Duodenal mucosa (tissue), 2 donors: Measurements from ENCODE around the gene NRP2.

Experiments
- H3K27ac ChIP-seq: one replicate; pipeline ENCODE4 v1.7.0; 2013; ENCODE audit warnings: low read depth, low read length
- H3K27me3 ChIP-seq, 2 donors: one replicate each; pipeline ENCODE4 v1.7.0; 2013; ENCODE audit warnings: low read length in 2 of 2, control low read depth in 1 of 2; ENCODE audit not compliant: insufficient read depth in 2 of 2, control insufficient read depth in 1 of 2
- H3K36me3 ChIP-seq, 2 donors: one replicate each; pipeline ENCODE4 v1.7.0; 2013; ENCODE audit warnings: low read length in 2 of 2, control low read depth in 1 of 2; ENCODE audit not compliant: insufficient read depth in 2 of 2, control insufficient read depth in 1 of 2
- H3K4me1 ChIP-seq, 2 donors: one replicate each; pipeline ENCODE4 v1.7.0; 2013; ENCODE audit warnings: low read length in 2 of 2, control low read depth in 1 of 2; ENCODE audit not compliant: insufficient read depth in 2 of 2, control insufficient read depth in 1 of 2
- H3K4me3 ChIP-seq, 2 donors: one replicate each; pipeline ENCODE4 v1.7.0; 2013; ENCODE audit warnings: low read length in 2 of 2, low read depth in 1 of 2
- H3K9ac ChIP-seq, 2 donors: one replicate each; pipeline ENCODE4 v1.7.0; 2013; ENCODE audit warnings: low read length in 2 of 2, low read depth in 1 of 2
- H3K9me3 ChIP-seq, 2 donors: one replicate each; pipeline ENCODE4 v1.7.0; 2013; ENCODE audit warnings: low read length in 2 of 2, control low read depth in 1 of 2; ENCODE audit not compliant: control insufficient read depth in 1 of 2

NRP2 gene

GRCh38 chr2:205686783-205687640 lies 4.7 kb downstream of the NRP2 start:
- Histone ChIP-seq H3K27me3 (peaks cover 40 to 50% of the 10 kb centered on the region in 2 donors), H3K9me3 (no peaks in the 10 kb centered on the region), H3K4me3 (peak overlapping the region; percentile 57 to 67), H3K4me1 (peaks cover 25 to 39% of the 10 kb centered on the region in 2 donors), H3K9ac (peak overlapping the region in 1 of 2 donors; percentile 36), H3K27ac (no peak overlapping the region), H3K36me3 (no peaks in the 10 kb centered on the region)

- Histone ChIP-seq H3K4me3 (no peak overlapping the region), H3K9me3 (no peaks in the 10 kb centered on the region), H3K9ac (no peak overlapping the region), H3K27ac (no peak overlapping the region), H3K4me1 (peaks cover 25 to 34% of the 10 kb centered on the region in 2 donors), H3K27me3 (peaks cover 36 to 49% of the 10 kb centered on the region in 2 donors), H3K36me3 (no peaks in the 10 kb centered on the region)
Measured at GRCh38 chr2:205687641-205687956, 5.3 kb downstream of the NRP2 start.

- no peak overlapping the region for H3K9ac ChIP-seq
- H3K4me1 ChIP-seq, result peaks cover 25 to 30% of the 10 kb centered on the region in 2 donors
- peaks cover 27 to 39% of the 10 kb centered on the region in 2 donors for H3K27me3 ChIP-seq
- H3K27ac ChIP-seq, result no peak overlapping the region
- no peak overlapping the region for H3K4me3 ChIP-seq
- no peaks in the 10 kb centered on the region for H3K36me3 ChIP-seq
- H3K9me3 ChIP-seq, result no peaks in the 10 kb centered on the region
Measured at GRCh38 chr2:205688417-205689200, 6.3 kb downstream of the NRP2 start.

GRCh38 chr2:205689820-205690219 lies 7.5 kb downstream of the NRP2 start:
- no peak overlapping the region for H3K9ac ChIP-seq

GRCh38 chr2:205692104-205692503 lies 9.8 kb downstream of the NRP2 start:
- Histone ChIP-seq H3K36me3 (no peaks in the 10 kb centered on the region), H3K9me3 (no peaks in the 10 kb centered on the region), H3K4me3 (no peak overlapping the region), H3K27ac (no peak overlapping the region), H3K27me3 (peaks cover 3 to 11% of the 10 kb centered on the region in 2 donors), H3K4me1 (peaks cover 7 to 14% of the 10 kb centered on the region in 2 donors), H3K9ac (no peak overlapping the region)

More at GRCh38 chr2:205689820-205690219, 7.5 kb downstream of the NRP2 start:
- Histone ChIP-seq H3K27me3 (peaks cover 18 to 29% of the 10 kb centered on the region in 2 donors), H3K27ac (no peak overlapping the region), H3K36me3 (no peaks in the 10 kb centered on the region), H3K9me3 (no peaks in the 10 kb centered on the region), H3K4me1 (peaks cover 22 to 25% of the 10 kb centered on the region in 2 donors), H3K4me3 (no peak overlapping the region)

- no peak overlapping the region for H3K27ac ChIP-seq
- H3K9me3 ChIP-seq, result no peaks in the 10 kb centered on the region
- H3K36me3 ChIP-seq, result no peaks in the 10 kb centered on the region
- H3K27me3 ChIP-seq, result no peaks in the 10 kb centered on the region
- H3K4me3 ChIP-seq, result no peak overlapping the region
- H3K9ac ChIP-seq, result no peak overlapping the region
- H3K4me1 ChIP-seq, result peaks cover under 1 to 3% of the 10 kb centered on the region in 2 donors
Measured at GRCh38 chr2:205694256-205694655, 12.0 kb downstream of the NRP2 start.

- H3K4me1 ChIP-seq, result peaks cover 5 to 11% of the 10 kb centered on the region in 2 donors
- H3K27me3 ChIP-seq, result no peaks in the 10 kb centered on the region
- no peaks in the 10 kb centered on the region for H3K36me3 ChIP-seq
- H3K9me3 ChIP-seq, result no peaks in the 10 kb centered on the region
- no peak overlapping the region for H3K27ac ChIP-seq
- no peak overlapping the region for H3K9ac ChIP-seq
- H3K4me3 ChIP-seq, result no peak overlapping the region
Measured at GRCh38 chr2:205695460-205695991, 13.2 kb downstream of the NRP2 start.

GRCh38 chr2:205696331-205696926 lies 14.1 kb downstream of the NRP2 start:
- H3K36me3 ChIP-seq, result no peaks in the 10 kb centered on the region
- no peaks in the 10 kb centered on the region for H3K9me3 ChIP-seq
- no peak overlapping the region for H3K9ac ChIP-seq
- no peak overlapping the region for H3K27ac ChIP-seq
- H3K4me1 ChIP-seq, result peaks cover 10 to 14% of the 10 kb centered on the region in 2 donors
- H3K27me3 ChIP-seq, result no peaks in the 10 kb centered on the region
- no peak overlapping the region for H3K4me3 ChIP-seq

GRCh38 chr2:205696927-205697441 lies 14.7 kb downstream of the NRP2 start:
- no peak overlapping the region for H3K27ac ChIP-seq
- H3K9ac ChIP-seq, result no peak overlapping the region
- H3K4me3 ChIP-seq, result no peak overlapping the region
- no peaks in the 10 kb centered on the region for H3K27me3 ChIP-seq
- H3K9me3 ChIP-seq, result no peaks in the 10 kb centered on the region
- H3K4me1 ChIP-seq, result peaks cover 10 to 14% of the 10 kb centered on the region in 2 donors
- no peaks in the 10 kb centered on the region for H3K36me3 ChIP-seq
